ENCODE measurements around the gene RGS19.

DNA sequence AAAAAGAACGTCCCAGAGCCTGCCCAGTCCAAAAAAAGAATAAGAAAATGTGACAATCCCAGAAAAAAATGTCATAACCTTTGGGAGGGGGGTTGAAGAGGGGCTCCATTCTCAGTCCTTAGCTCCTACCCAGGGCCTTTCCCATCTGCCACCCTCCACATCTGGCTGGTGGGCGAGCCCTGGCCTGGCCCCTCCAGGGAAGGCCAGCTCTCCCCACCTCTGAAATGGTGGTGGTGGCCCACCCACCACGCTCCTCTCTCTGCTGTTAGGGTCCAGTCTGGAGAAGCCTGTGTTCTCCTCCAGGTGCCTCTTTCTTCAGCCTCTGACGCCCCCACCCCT, 415 bp downstream of the RGS19 start:
- TF ChIP-seq CTCF (IDR thresholded peaks at IDR 0.05) (no peak), POLR2A (IDR thresholded peaks at IDR 0.05) (no peak), EP300 (IDR thresholded peaks at IDR 0.05) (no peak)
